A549 (cell line): ENCODE results near the gene PLCL1. TPM values are rescaled to one million over a fixed set of nuclear protein-coding genes. Genes with fewer than 3 reads are reported as not detected.

ENCODE experiments used
- ATAC-seq, 2 experiments: fragments of 200-7000 bp in 1 of 2; fragments of >200 bp in 1 of 2; cut with Nextera tagmentation in 1 of 2; cut with Tn5 transposase in 1 of 2; 3 replicates each; pipeline versions ENCODE4 v1.8.0 to v1.9.1; 2018 to 2020; ENCODE audit warnings: mild to moderate bottlenecking in 1 of 2, moderate library complexity in 1 of 2
- CTCF ChIA-PET: fragments of 300-600 bp; sonication (Branson Sonifier 250); formaldehyde crosslinking; extraction: SDS; loops from one replicate; lab custom pipeline; 2021; ENCODE audit warnings: antibody characterized with exemption, inconsistent platforms; lab: Yijun Ruan, JAX
- POLR2A ChIA-PET: fragments of 350-600 bp; formaldehyde crosslinking; extraction: SDS; loops from one replicate; lab custom pipeline; 2021; ENCODE audit warnings: antibody characterized with exemption, inconsistent platforms; lab: Yijun Ruan, JAX
- DNase-seq, 2 experiments: peaks; one replicate each; pipeline versions ENCODE4 v3.0.0 to v3.0.0-alpha.2; 2011 to 2016; ENCODE audit warnings: low read depth in 1 of 2, low spot score in 1 of 2
- FAIRE-seq: peaks from 2 replicates; lab custom pipeline; 2011; peaks lifted over from hg19 to GRCh38; lab: Jason Lieb, UNC
- H3K27ac ChIP-seq, 2 experiments: fragments of >200 bp; sonication (Bioruptor Twin); formaldehyde crosslinking; 3 replicates each; pipeline ENCODE4 v1.5.1; 2016 to 2017
- H3K4me1 ChIP-seq: fragments of >200 bp; sonication (Bioruptor Twin); formaldehyde crosslinking; 3 replicates; pipeline ENCODE4 v1.6.1; 2016
- H3K4me2 ChIP-seq: fragments of >200 bp; sonication (Bioruptor Twin); formaldehyde crosslinking; 3 replicates; pipeline ENCODE4 v1.6.1; 2016
- H3K4me3 ChIP-seq: fragments of >200 bp; sonication (Bioruptor Twin); formaldehyde crosslinking; 3 replicates; pipeline ENCODE4 v1.5.1; 2016
- H3K9me3 ChIP-seq: fragments of >200 bp; sonication (Bioruptor Twin); formaldehyde crosslinking; 3 replicates; pipeline ENCODE4 v1.6.1; 2016
- CBX2 ChIP-seq: fragments of 200-600 bp; sonication (generic); IDR thresholded peaks from 2 replicates; pipeline ENCODE4 v1.6.1; 2016; ENCODE audit warnings: low read depth, mild to moderate bottlenecking, borderline replicate concordance
- CHD2 ChIP-seq: fragments of 150-350 bp; IDR thresholded peaks from 2 replicates; pipeline ENCODE4 v1.6.1; 2014; ENCODE audit warnings: low read length; ENCODE audit not compliant: partially characterized antibody
- FOSB ChIP-seq: fragments of 250-450 bp; sonication (Bioruptor Pico); IDR thresholded peaks from 2 replicates; pipeline ENCODE4 v1.5.0; 2020; ENCODE audit warnings: mild to moderate bottlenecking, moderate library complexity
- FOSL2 ChIP-seq, 2 experiments: fragments of 450-650 bp in 1 of 2; fragments of >200 bp in 1 of 2; sonication (Bioruptor Twin) in 1 of 2; formaldehyde crosslinking; IDR thresholded peaks; 2 replicates each; pipeline versions ENCODE4 v1.5.0 to v1.6.1; 2016 to 2020; ENCODE audit warnings: mild to moderate bottlenecking in 1 of 2, moderate library complexity in 1 of 2
- GATA3 ChIP-seq: IDR thresholded peaks from 2 replicates; pipeline ENCODE4 v1.6.1; 2012; ENCODE audit warnings: borderline replicate concordance
- HDAC2 ChIP-seq: fragments of 200-600 bp; sonication (generic); IDR thresholded peaks from 2 replicates; pipeline ENCODE4 v1.6.1; 2016
- HEYL ChIP-seq: fragments of 250-450 bp; sonication (Bioruptor Pico); IDR thresholded peaks from 2 replicates; pipeline ENCODE4 v1.8.0; 2021; ENCODE audit warnings: mild to moderate bottlenecking, moderate library complexity
- HOXA7 ChIP-seq: fragments of 250-450 bp; sonication (Bioruptor Pico); IDR thresholded peaks from 2 replicates; pipeline ENCODE4 v1.5.0; 2020; ENCODE audit warnings: mild to moderate bottlenecking, moderate library complexity
- HOXB13 ChIP-seq: fragments of 250-450 bp; sonication (Bioruptor Pico); IDR thresholded peaks from 2 replicates; pipeline ENCODE4 v1.5.0; 2020; ENCODE audit warnings: low read depth, mild to moderate bottlenecking, moderate library complexity
- KDM1A ChIP-seq: fragments of 200-600 bp; sonication (generic); IDR thresholded peaks from 2 replicates; pipeline ENCODE4 v1.6.1; 2016; ENCODE audit warnings: low read depth, mild to moderate bottlenecking
- MAZ ChIP-seq: fragments of 150-350 bp; IDR thresholded peaks from 2 replicates; pipeline ENCODE4 v1.6.1; 2014; ENCODE audit warnings: antibody characterized with exemption, low read depth, low read length, borderline replicate concordance
- NR3C1 ChIP-seq: fragments of >200 bp; sonication (Bioruptor Twin); formaldehyde crosslinking; IDR thresholded peaks from 3 replicates; pipeline ENCODE4 v1.6.1; 2017
- PBX3 ChIP-seq: IDR thresholded peaks from 2 replicates; pipeline ENCODE4 v1.6.1; 2012
- POLR2A ChIP-seq: IDR thresholded peaks from 2 replicates; pipeline ENCODE4 v1.6.1; 2012; ENCODE audit warnings: mild to moderate bottlenecking, low read length
- RARB ChIP-seq: fragments of 250-450 bp; sonication (Bioruptor Pico); IDR thresholded peaks from 2 replicates; pipeline ENCODE4 v1.8.0; 2021; ENCODE audit warnings: mild to moderate bottlenecking, moderate library complexity
- RFX5 ChIP-seq: fragments of 450-650 bp; IDR thresholded peaks from 2 replicates; pipeline ENCODE4 v1.7.1; 2014; ENCODE audit warnings: antibody characterized with exemption, mild to moderate bottlenecking, moderate library complexity
- SREBF2 ChIP-seq: fragments of 450-650 bp; IDR thresholded peaks from 2 replicates; pipeline ENCODE4 v1.6.1; 2014; ENCODE audit warnings: mild to moderate bottlenecking, moderate library complexity
- USF2 ChIP-seq: fragments of 450-650 bp; IDR thresholded peaks from 2 replicates; pipeline ENCODE4 v1.6.1; 2014; ENCODE audit warnings: antibody characterized with exemption
- ZFP36 ChIP-seq: fragments of 450-650 bp; IDR thresholded peaks from 2 replicates; pipeline ENCODE4 v1.6.1; 2014; ENCODE audit warnings: borderline replicate concordance; ENCODE audit not compliant: partially characterized antibody
- WGBS: methylation state at CpG from one replicate; pipeline ENCODE4 v1.1.6; 2017; ENCODE audit errors: missing lambda C conversion rate; 5-methylcytosine and 5-hydroxymethylcytosine counted together
- polyA plus RNA-seq, 4 experiments: library from polyadenylated mRNA; depleted of rRNA in 3 of 4; stranded (reverse); fragments of >200 nt; fragmentation: RNase III in 1 of 4; extraction: RNeasy Plus Mini Kit Qiagen cat#74134 plus additional on column Dnase treatment in 1 of 4; gene quantifications; 2 replicates in 3 of 4; 3 replicates in 1 of 4; pipeline ENCODE4 v1.2.3, GENCODE V29; 2011 to 2017
- TF ChIP-seq, protein P1 (sequence below): fragments of >200 bp; sonication (Bioruptor Twin); formaldehyde crosslinking; IDR thresholded peaks from 3 replicates; pipeline ENCODE4 v1.5.1; 2016
- TF ChIP-seq, protein P2 (sequence below): fragments of 150-350 bp; IDR thresholded peaks from 2 replicates; pipeline ENCODE4 v1.6.1; 2014; ENCODE audit warnings: low read depth, mild to moderate bottlenecking, low read length
- TF ChIP-seq, protein P3 (sequence below): IDR thresholded peaks from 2 replicates; pipeline ENCODE4 v1.6.1; 2012; ENCODE audit warnings: low read depth, borderline replicate concordance

Gene PLCL1
- polyA plus RNA-seq, 2 of the 4 experiments (the other 2 are of a cell fraction) = 0.03 TPM

GRCh38 chr2:198134293-198134955 is 330.0 kb downstream of the PLCL1 start (continued):
- no peak for TF ChIP-seq SREBF2
- TF ChIP-seq USF2 = no peak
- TF ChIP-seq, protein P1, sequence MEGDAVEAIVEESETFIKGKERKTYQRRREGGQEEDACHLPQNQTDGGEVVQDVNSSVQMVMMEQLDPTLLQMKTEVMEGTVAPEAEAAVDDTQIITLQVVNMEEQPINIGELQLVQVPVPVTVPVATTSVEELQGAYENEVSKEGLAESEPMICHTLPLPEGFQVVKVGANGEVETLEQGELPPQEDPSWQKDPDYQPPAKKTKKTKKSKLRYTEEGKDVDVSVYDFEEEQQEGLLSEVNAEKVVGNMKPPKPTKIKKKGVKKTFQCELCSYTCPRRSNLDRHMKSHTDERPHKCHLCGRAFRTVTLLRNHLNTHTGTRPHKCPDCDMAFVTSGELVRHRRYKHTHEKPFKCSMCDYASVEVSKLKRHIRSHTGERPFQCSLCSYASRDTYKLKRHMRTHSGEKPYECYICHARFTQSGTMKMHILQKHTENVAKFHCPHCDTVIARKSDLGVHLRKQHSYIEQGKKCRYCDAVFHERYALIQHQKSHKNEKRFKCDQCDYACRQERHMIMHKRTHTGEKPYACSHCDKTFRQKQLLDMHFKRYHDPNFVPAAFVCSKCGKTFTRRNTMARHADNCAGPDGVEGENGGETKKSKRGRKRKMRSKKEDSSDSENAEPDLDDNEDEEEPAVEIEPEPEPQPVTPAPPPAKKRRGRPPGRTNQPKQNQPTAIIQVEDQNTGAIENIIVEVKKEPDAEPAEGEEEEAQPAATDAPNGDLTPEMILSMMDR = no peak
- TF ChIP-seq FOSB (CRISPR knock-in tag) = no peak
- no peak for TF ChIP-seq KDM1A

DNA sequence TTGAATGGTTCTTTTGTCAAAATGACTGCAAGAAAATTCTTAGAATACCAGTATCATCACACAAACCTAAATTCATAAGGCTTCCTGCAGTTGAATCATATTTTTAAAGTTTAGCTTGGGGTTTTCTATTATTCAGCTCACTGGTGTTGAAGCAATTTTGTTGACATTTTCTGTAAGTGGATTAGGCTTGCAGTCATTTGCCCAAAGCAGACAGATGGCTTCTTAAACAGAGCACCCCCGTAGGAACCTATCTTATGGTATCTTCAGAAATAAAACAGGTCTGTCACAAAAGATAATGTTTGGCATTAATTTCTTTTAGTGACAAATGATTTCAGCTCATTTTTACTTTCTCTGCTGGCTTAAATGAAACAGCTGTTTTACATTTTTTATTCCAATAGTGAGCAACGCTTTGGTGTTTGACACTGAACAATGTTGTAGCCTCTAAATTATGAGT is 331.1 kb downstream of the PLCL1 start:
- POLR2A ChIA-PET = no interaction called here
- 33% methylated on average over 2 of the region's 2 CpGs for WGBS

DNA sequence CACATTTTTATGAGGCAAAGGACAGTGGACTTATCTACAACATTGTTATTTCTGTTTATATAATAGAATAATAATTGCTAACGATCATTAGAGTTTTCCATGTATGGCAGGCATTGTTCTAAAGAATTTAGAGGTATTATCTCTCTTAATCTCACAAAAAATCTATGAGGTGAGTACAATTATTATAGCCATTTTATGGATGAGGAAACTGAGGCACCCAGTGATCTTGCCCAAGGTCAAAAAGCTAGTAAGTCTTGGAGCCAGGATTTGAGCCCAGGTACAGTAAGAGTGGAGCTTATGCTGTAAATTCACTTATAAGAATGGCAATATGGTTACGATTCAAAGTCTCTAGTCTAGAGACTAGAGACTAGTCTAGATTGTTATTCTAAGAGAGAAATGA is 331.7 kb downstream of the PLCL1 start:
- H3K4me1 ChIP-seq = no peaks in the 10 kb centered on the region
- CTCF ChIA-PET = no interaction called here
- TF ChIP-seq RARB (CRISPR knock-in tag) (no peak), RFX5 (no peak), HOXB13 (CRISPR knock-in tag) (no peak), ZFP36 (no peak), HOXA7 (CRISPR knock-in tag) (no peak), NR3C1 (no peak), HEYL (CRISPR knock-in tag) (no peak), HDAC2 (no peak), SREBF2 (no peak), CBX2 (no peak), GATA3 (no peak), MAZ (no peak), PBX3 (no peak)
- TF ChIP-seq, protein P2, sequence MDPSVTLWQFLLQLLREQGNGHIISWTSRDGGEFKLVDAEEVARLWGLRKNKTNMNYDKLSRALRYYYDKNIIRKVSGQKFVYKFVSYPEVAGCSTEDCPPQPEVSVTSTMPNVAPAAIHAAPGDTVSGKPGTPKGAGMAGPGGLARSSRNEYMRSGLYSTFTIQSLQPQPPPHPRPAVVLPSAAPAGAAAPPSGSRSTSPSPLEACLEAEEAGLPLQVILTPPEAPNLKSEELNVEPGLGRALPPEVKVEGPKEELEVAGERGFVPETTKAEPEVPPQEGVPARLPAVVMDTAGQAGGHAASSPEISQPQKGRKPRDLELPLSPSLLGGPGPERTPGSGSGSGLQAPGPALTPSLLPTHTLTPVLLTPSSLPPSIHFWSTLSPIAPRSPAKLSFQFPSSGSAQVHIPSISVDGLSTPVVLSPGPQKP = no peak
- no peak overlapping the region for H3K4me3 ChIP-seq
- WGBS = 11% methylated on average over 2 of the region's 2 CpGs
- ATAC-seq (no peak), FAIRE-seq (no peak), DNase-seq (no peak)
- no peak overlapping the region for H3K4me2 ChIP-seq
- H3K27ac ChIP-seq = no peak overlapping the region
- H3K9me3 ChIP-seq = no peaks in the 10 kb centered on the region
- POLR2A ChIA-PET = no interaction called here

More for the DNA sequence above, 331.1 kb downstream of the PLCL1 start:
- CTCF ChIA-PET = no interaction called here
- ATAC-seq = no peak
- no peak for DNase-seq
- Histone ChIP-seq H3K4me2 (no peak overlapping the region), H3K4me1 (no peaks in the 10 kb centered on the region), H3K27ac (no peak overlapping the region), H3K4me3 (no peak overlapping the region), H3K9me3 (no peaks in the 10 kb centered on the region)
- FAIRE-seq = no peak
- TF ChIP-seq, protein P3, sequence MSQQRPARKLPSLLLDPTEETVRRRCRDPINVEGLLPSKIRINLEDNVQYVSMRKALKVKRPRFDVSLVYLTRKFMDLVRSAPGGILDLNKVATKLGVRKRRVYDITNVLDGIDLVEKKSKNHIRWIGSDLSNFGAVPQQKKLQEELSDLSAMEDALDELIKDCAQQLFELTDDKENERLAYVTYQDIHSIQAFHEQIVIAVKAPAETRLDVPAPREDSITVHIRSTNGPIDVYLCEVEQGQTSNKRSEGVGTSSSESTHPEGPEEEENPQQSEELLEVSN = no peak
- no peak for TF ChIP-seq FOSL2 (IDR thresholded peaks at IDR 0.05)
- no peak for TF ChIP-seq FOSL2 (CRISPR knock-in tag; IDR thresholded peaks at IDR 0.05)
- no peak for TF ChIP-seq NR3C1
- TF ChIP-seq CHD2 = no peak
- TF ChIP-seq HEYL (CRISPR knock-in tag) = no peak
- no peak for TF ChIP-seq POLR2A
- no peak for TF ChIP-seq HOXB13 (CRISPR knock-in tag)
